ENCODE data around the gene ZNF805. TPM values are rescaled to one million over a fixed set of nuclear protein-coding genes. Genes with fewer than 3 reads are reported as not detected.

ZNF805 gene
- total RNA-seq, 4 donors from 2014 or later = 11.1 to 21.3 (median 14.5) TPM

DNA sequence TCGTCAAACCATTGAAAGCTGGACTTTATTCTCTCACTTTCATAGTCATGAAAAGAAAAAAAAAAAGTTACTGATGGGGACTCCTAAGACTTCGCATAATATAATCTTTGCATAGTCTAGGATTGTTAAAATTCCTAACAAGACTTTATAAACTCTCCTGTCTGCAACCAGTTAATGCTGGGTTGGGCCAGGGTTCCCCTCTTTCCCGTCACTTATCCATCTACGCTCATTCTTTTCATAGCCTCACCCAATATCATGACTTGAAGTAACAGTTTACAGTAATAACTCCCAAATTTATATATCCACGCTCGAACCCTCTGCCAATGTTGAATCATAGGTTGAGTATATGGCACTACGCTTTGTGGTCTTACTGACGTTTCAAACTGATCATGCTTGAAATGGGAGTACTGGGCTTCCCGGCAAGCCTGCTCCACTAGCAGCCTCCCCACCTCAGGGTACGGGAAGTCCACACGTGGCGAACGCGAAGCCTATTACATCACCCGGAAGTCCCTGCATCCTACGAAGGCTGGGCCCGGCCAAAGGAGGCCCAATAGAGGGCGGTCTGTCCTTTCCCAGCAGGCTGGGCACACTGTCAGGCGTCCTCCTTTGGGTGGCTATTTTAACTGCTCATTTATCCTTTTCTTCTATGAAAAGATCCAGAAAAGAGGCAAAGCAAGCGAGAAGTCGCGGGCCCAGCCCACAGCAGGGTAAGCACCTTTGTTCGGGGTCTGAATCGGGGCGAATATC is 39.2 kb downstream of the ZNF805 start:
- Histone ChIP-seq H3K27me3 (no peaks in the 10 kb centered on the region), H3K4me1 (peaks cover 9 to 34% (median 15%) of the 10 kb centered on the region in 4 donors), H3K4me3 (peak overlapping the region; percentile 86 to 98 (median 92)), H3K27ac (peak overlapping the region; percentile 94 to 99 (median 97)), H3K9me3 (no peaks in the 10 kb centered on the region), H3K36me3 (peaks cover 0 to 6% (median 2%) of the 10 kb centered on the region in 4 donors)
- DNase-seq = peak; percentile 91
- in situ Hi-C loops (cut with MboI; ENCODE audit: low pct_ligation_motif_present in 1 of 4, low pct_unique_long_range_greater_than_20kb in 1 of 4, low sequenced_read_pairs in 3 of 4) = no loop called here
- intact Hi-C loops (cut with DNase I; ENCODE audit: low total_unique reads) = loop anchor here (1.0 to 2.0 kb wide), 2 partner anchors 26 to 39 kb away; partner anchors contain the start of gene ZNF805
- TF ChIP-seq POLR2AphosphoS5 (IDR thresholded peaks at IDR 0.05) = peak; percentile 82 to 94 (median 93)
- TF ChIP-seq, protein P1, sequence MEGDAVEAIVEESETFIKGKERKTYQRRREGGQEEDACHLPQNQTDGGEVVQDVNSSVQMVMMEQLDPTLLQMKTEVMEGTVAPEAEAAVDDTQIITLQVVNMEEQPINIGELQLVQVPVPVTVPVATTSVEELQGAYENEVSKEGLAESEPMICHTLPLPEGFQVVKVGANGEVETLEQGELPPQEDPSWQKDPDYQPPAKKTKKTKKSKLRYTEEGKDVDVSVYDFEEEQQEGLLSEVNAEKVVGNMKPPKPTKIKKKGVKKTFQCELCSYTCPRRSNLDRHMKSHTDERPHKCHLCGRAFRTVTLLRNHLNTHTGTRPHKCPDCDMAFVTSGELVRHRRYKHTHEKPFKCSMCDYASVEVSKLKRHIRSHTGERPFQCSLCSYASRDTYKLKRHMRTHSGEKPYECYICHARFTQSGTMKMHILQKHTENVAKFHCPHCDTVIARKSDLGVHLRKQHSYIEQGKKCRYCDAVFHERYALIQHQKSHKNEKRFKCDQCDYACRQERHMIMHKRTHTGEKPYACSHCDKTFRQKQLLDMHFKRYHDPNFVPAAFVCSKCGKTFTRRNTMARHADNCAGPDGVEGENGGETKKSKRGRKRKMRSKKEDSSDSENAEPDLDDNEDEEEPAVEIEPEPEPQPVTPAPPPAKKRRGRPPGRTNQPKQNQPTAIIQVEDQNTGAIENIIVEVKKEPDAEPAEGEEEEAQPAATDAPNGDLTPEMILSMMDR (IDR thresholded peaks at IDR 0.05) = peak in 3 of 5 experiments; percentile 7 to 47 (median 36)
- peak; percentile 92 for TF ChIP-seq EP300 (IDR thresholded peaks at IDR 0.05; ENCODE audit: low read depth)
- TF ChIP-seq POLR2A (IDR thresholded peaks at IDR 0.05) = no peak
- WGBS, 2 donors (ENCODE audit: low coverage in 1 of 2) = 7 to 31% methylated on average over 4 to 25 of the region's 25 CpGs

DNA sequence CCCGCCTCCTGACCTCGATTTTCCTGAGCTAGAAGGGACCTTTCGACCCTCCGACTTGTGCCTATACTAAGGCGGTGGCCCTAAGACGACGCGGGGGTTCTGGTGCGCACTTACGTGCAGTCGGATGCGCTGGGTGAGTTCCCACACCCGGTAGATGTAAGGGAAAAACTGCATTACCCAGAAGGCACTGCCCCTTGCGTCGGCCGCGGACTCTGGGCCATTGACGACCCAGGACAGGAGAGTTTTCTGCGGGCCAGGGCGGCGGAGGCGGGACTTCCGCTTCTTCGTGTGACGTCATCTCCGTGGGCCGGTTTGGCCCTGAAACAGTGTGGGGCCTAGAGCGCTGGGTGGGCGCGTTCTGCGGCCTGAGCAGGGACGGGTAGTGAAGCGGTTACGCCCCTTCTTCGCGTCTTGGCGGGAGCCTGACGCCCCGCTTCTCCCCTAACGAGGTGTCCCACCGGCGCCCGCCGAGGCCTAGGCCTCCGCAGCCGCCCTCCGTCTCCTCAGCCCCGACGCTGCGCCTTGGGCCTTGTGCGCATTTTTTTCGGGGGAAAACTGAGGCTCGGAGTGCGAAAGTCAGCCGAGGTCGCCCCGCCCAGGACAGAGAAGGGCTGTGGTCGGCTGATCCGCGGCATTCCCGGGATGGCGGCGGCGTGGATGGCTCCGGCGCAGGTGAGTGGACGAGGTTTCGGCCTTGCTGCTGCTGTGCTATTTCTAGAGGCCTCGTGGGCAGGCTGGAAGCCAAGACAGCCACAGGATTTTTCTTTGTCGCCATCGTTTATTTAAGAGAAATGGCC is 39.9 kb downstream of the ZNF805 start, which contains the start of gene ZNF460:
TSS of gene ZNF460 (plus strand) at position 321 of the 797 bp plus-strand sequence. CDS start at position 643, 322 bp downstream.
- peaks cover 9 to 34% (median 15%) of the 10 kb centered on the region in 4 donors for H3K4me1 ChIP-seq
- H3K36me3 ChIP-seq = peaks cover 0 to 13% (median 6%) of the 10 kb centered on the region in 4 donors
- DNase-seq = peak; percentile 97
- TF ChIP-seq POLR2A (IDR thresholded peaks at IDR 0.05) (peak; percentile 90), EP300 (IDR thresholded peaks at IDR 0.05; ENCODE audit: low read depth) (no peak), POLR2AphosphoS5 (IDR thresholded peaks at IDR 0.05) (peak; percentile 83 to 85 (median 84))
- TF ChIP-seq, protein P1 (IDR thresholded peaks at IDR 0.05) = peak in 1 of 5 experiments; percentile 12
- in situ Hi-C loops (cut with MboI; ENCODE audit: low pct_ligation_motif_present in 1 of 4, low pct_unique_long_range_greater_than_20kb in 1 of 4, low sequenced_read_pairs in 3 of 4) (no loop called here), intact Hi-C loops (cut with DNase I; ENCODE audit: low total_unique reads) (loop anchor here (2.0 kb wide), 1 partner anchor 40 kb away; the partner anchor contains the start of gene ZNF805)
- H3K27me3 ChIP-seq = no peaks in the 10 kb centered on the region
- H3K27ac ChIP-seq = peak within 1 kb of the TSS; percentile 94 to 99 (median 97)
- peak within 1 kb of the TSS; percentile 86 to 98 (median 92) for H3K4me3 ChIP-seq
- WGBS, 2 donors (ENCODE audit: low coverage in 1 of 2) = 1% methylated on average over 40 of the region's 71 CpGs; no CpG with 5 or more reads in 1 of the 2 donors
- no peaks in the 10 kb centered on the region for H3K9me3 ChIP-seq

DNA sequence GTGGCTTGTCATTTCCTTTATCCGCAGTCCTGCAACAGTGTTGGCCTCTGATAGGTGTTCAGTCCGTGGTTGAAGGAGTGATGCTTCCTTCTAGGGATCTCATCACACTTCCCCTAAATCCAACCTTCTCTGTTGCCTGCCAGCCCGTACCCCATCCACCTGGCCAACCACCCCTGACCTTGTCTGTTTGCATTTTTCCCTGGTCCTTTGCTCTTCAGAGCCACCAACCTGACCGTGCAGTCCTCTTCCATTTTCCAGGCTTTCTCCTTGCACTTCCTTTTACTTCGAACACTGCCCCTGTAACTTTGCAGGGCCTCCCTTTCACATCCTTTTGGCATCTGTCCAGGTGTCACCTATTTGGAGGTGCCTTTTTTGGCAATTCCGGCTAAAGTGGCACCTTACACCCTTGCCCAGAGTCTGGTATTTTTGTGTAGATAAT is 40.5 kb downstream of the ZNF805 start:
- TF ChIP-seq POLR2A (IDR thresholded peaks at IDR 0.05) (no peak), EP300 (IDR thresholded peaks at IDR 0.05; ENCODE audit: low read depth) (no peak), POLR2AphosphoS5 (IDR thresholded peaks at IDR 0.05) (no peak)
- TF ChIP-seq, protein P1 (IDR thresholded peaks at IDR 0.05) = no peak
- no peak for DNase-seq
- in situ Hi-C loops (cut with MboI; ENCODE audit: low pct_ligation_motif_present in 1 of 4, low pct_unique_long_range_greater_than_20kb in 1 of 4, low sequenced_read_pairs in 3 of 4) (no loop called here), intact Hi-C loops (cut with DNase I; ENCODE audit: low total_unique reads) (loop anchor here (2.0 kb wide), 1 partner anchor 40 kb away; the partner anchor contains the start of gene ZNF805)
- WGBS, 2 donors (ENCODE audit: low coverage in 1 of 2) = 6 to 13% methylated on average over 3 to 6 of the region's 6 CpGs
- peaks cover 9 to 34% (median 15%) of the 10 kb centered on the region in 4 donors for H3K4me1 ChIP-seq
- H3K27ac ChIP-seq = peak overlapping the region; percentile 94 to 99 (median 97)
- peak overlapping the region; percentile 86 to 98 (median 92) for H3K4me3 ChIP-seq
- no peaks in the 10 kb centered on the region for H3K27me3 ChIP-seq
- no peaks in the 10 kb centered on the region for H3K9me3 ChIP-seq
- peaks cover 0 to 20% (median 9%) of the 10 kb centered on the region in 4 donors for H3K36me3 ChIP-seq

All from transverse colon (tissue), 4 donors.